Colonic mucosa (tissue), 4 donors: ENCODE data around the gene KCNG2. TPM values are rescaled to one million over a fixed set of nuclear protein-coding genes. Genes with fewer than 3 reads are reported as not detected.

ENCODE experiments used
- DNase-seq: peaks from one replicate; pipeline ENCODE4 v3.0.0-alpha.2; 2020
- H3K27ac ChIP-seq: fragments of 200-600 bp; one replicate; pipeline ENCODE4 v1.8.0; 2021
- H3K27me3 ChIP-seq: fragments of 200-600 bp; one replicate; pipeline ENCODE4 v1.8.0; 2021
- H3K36me3 ChIP-seq: fragments of 200-600 bp; one replicate; pipeline ENCODE4 v1.8.0; 2021
- H3K4me1 ChIP-seq: fragments of 200-600 bp; one replicate; pipeline ENCODE4 v1.8.0; 2021; ENCODE audit warnings: mild to moderate bottlenecking
- H3K4me3 ChIP-seq: fragments of 200-600 bp; one replicate; pipeline ENCODE4 v1.8.0; 2021
- H3K9ac ChIP-seq, 2 donors: one replicate each; pipeline ENCODE4 v1.7.0; 2013; ENCODE audit warnings: control low read depth in 2 of 2, low read depth in 2 of 2, low read length in 2 of 2
- H3K9me3 ChIP-seq: fragments of 200-600 bp; one replicate; pipeline ENCODE4 v1.8.0; 2021
- CTCF ChIP-seq: fragments of 200-600 bp; IDR thresholded peaks from one replicate; pipeline ENCODE4 v1.8.0; 2022; ENCODE audit warnings: antibody characterized with exemption, mild to moderate bottlenecking
- intact Hi-C: fragments of 100-400 bp; cut with DNase I; formaldehyde crosslinking; loops from one replicate; pipeline ENCODE4 v1.14.1; 2022
- total RNA-seq, 2 donors: library from RNA; stranded (reverse); fragmentation: NEBNext Ultra II Directional in 1 of 2; extraction: Animal tissue kit (Norgen Biotek cat#: 25700) in 1 of 2; gene quantifications; one replicate each; pipeline ENCODE4 v1.2.1, GENCODE V29; 2021
- donor health status: healthy.
- donor health status: DM: no; HTN: no; CAD: no.
- donor health status: DM: no; HTN: no; CAD: no.

KCNG2 gene
- total RNA-seq, 2 donors from 2014 or later, result 0.32 TPM; not detected in 1

- H3K36me3 ChIP-seq, result no peaks in the 10 kb centered on the region
- no peak for DNase-seq
- no peak for TF ChIP-seq CTCF
- no peak overlapping the region for H3K27ac ChIP-seq
- no peak overlapping the region for H3K4me3 ChIP-seq
- peaks cover 19% of the 10 kb centered on the region for H3K27me3 ChIP-seq
- H3K9me3 ChIP-seq, result no peaks in the 10 kb centered on the region
- H3K4me1 ChIP-seq, result no peaks in the 10 kb centered on the region
- no peak overlapping the region for H3K9ac ChIP-seq
- intact Hi-C loops, result no loop called here
Observed at GRCh38 chr18:79792096-79792987, 5.4 kb upstream of the KCNG2 start.

- Histone ChIP-seq H3K9me3 (no peaks in the 10 kb centered on the region), H3K27me3 (peaks cover 21% of the 10 kb centered on the region), H3K9ac (no peak overlapping the region), H3K36me3 (no peaks in the 10 kb centered on the region), H3K27ac (no peak overlapping the region), H3K4me1 (no peaks in the 10 kb centered on the region), H3K4me3 (no peak overlapping the region)
- TF ChIP-seq CTCF, result no peak
- intact Hi-C loops, result no loop called here
- no peak for DNase-seq
Observed at GRCh38 chr18:79792988-79793355, 4.8 kb upstream of the KCNG2 start.

GRCh38 chr18:79794846-79795245 lies 2.9 kb upstream of the KCNG2 start:
- intact Hi-C loops, result no loop called here
- DNase-seq, result no peak
- H3K9ac ChIP-seq, result no peak overlapping the region
- peaks cover 32% of the 10 kb centered on the region for H3K27me3 ChIP-seq
- H3K36me3 ChIP-seq, result no peaks in the 10 kb centered on the region
- no peak overlapping the region for H3K27ac ChIP-seq
- TF ChIP-seq CTCF, result no peak
- H3K4me1 ChIP-seq, result peaks cover 5% of the 10 kb centered on the region
- no peak overlapping the region for H3K4me3 ChIP-seq
- no peaks in the 10 kb centered on the region for H3K9me3 ChIP-seq

- DNase-seq, result no peak
- TF ChIP-seq CTCF, result no peak
- Histone ChIP-seq H3K4me1 (peaks cover 5% of the 10 kb centered on the region), H3K27me3 (peaks cover 34% of the 10 kb centered on the region), H3K9ac (no peak overlapping the region), H3K4me3 (no peak overlapping the region), H3K9me3 (no peaks in the 10 kb centered on the region), H3K36me3 (no peaks in the 10 kb centered on the region), H3K27ac (no peak overlapping the region)
- intact Hi-C loops, result no loop called here
Observed at GRCh38 chr18:79795446-79795845, 2.3 kb upstream of the KCNG2 start.

GRCh38 chr18:79796016-79796415 lies 1.7 kb upstream of the KCNG2 start:
- intact Hi-C loops, result no loop called here
- no peak overlapping the region for H3K4me3 ChIP-seq
- H3K9me3 ChIP-seq, result no peaks in the 10 kb centered on the region
- H3K4me1 ChIP-seq, result peaks cover 5% of the 10 kb centered on the region
- no peak overlapping the region for H3K27ac ChIP-seq
- no peak overlapping the region for H3K9ac ChIP-seq
- DNase-seq, result no peak
- no peaks in the 10 kb centered on the region for H3K36me3 ChIP-seq
- H3K27me3 ChIP-seq, result peaks cover 34% of the 10 kb centered on the region
- no peak for TF ChIP-seq CTCF
